ENCODE data around the gene TMEM158. TPM values are rescaled to one million over a fixed set of nuclear protein-coding genes. Genes with fewer than 3 reads are reported as not detected.

TMEM158 gene
- total RNA-seq, 2 donors from 2014 or later = 2.3 to 8.2 TPM

- TF ChIP-seq CTCF (IDR thresholded peaks at IDR 0.05) = no peak
- DNase-seq = peak; percentile 88
- intact Hi-C loops (cut with DNase I) = no loop called here
- H3K4me3 ChIP-seq = no peak overlapping the region
- H3K27ac ChIP-seq = peak overlapping the region; percentile 77
- H3K9ac ChIP-seq (ENCODE audit: low read depth in 2 of 2, low read length in 2 of 2) = peak overlapping the region; percentile 18 to 46
- no peaks in the 10 kb centered on the region for H3K36me3 ChIP-seq
- H3K27me3 ChIP-seq = no peaks in the 10 kb centered on the region
- H3K9me3 ChIP-seq = no peaks in the 10 kb centered on the region
- H3K4me1 ChIP-seq = no peaks in the 10 kb centered on the region
Measured at GRCh38 chr3:45182915-45183871, 42.9 kb downstream of the TMEM158 start.

GRCh38 chr3:45181496-45181895 is 44.6 kb downstream of the TMEM158 start:
- Histone ChIP-seq H3K36me3 (no peaks in the 10 kb centered on the region), H3K4me3 (no peak overlapping the region), H3K9me3 (no peaks in the 10 kb centered on the region), H3K4me1 (no peaks in the 10 kb centered on the region), H3K27me3 (no peaks in the 10 kb centered on the region), H3K9ac (ENCODE audit: low read depth in 2 of 2, low read length in 2 of 2) (no peak overlapping the region), H3K27ac (peak overlapping the region; percentile 25)
- intact Hi-C loops (cut with DNase I) = no loop called here
- no peak for TF ChIP-seq CTCF (IDR thresholded peaks at IDR 0.05)
- no peak for DNase-seq

- TF ChIP-seq CTCF (IDR thresholded peaks at IDR 0.05) = no peak
- Histone ChIP-seq H3K4me3 (no peak overlapping the region), H3K27me3 (no peaks in the 10 kb centered on the region), H3K27ac (peak overlapping the region; percentile 25), H3K4me1 (no peaks in the 10 kb centered on the region), H3K9ac (ENCODE audit: low read depth in 2 of 2, low read length in 2 of 2) (peak overlapping the region in 1 of 2 donors; percentile 17), H3K9me3 (no peaks in the 10 kb centered on the region), H3K36me3 (no peaks in the 10 kb centered on the region)
- intact Hi-C loops (cut with DNase I) = no loop called here
- DNase-seq = no peak
Measured at GRCh38 chr3:45180899-45181298, 45.2 kb downstream of the TMEM158 start.

GRCh38 chr3:45180051-45180450 is 46.0 kb downstream of the TMEM158 start:
- TF ChIP-seq CTCF (IDR thresholded peaks at IDR 0.05) = no peak
- Histone ChIP-seq H3K4me1 (no peaks in the 10 kb centered on the region), H3K27me3 (no peaks in the 10 kb centered on the region)

GRCh38 chr3:45179163-45179562 is 46.9 kb downstream of the TMEM158 start:
- Histone ChIP-seq H3K27ac (no peak overlapping the region), H3K36me3 (no peaks in the 10 kb centered on the region), H3K9me3 (no peaks in the 10 kb centered on the region), H3K4me1 (no peaks in the 10 kb centered on the region), H3K27me3 (no peaks in the 10 kb centered on the region), H3K4me3 (no peak overlapping the region), H3K9ac (ENCODE audit: low read depth in 2 of 2, low read length in 2 of 2) (no peak overlapping the region)
- no peak for TF ChIP-seq CTCF (IDR thresholded peaks at IDR 0.05)
- intact Hi-C loops (cut with DNase I) = no loop called here
- no peak for DNase-seq

More at GRCh38 chr3:45180051-45180450, 46.0 kb downstream of the TMEM158 start:
- H3K9me3 ChIP-seq = no peaks in the 10 kb centered on the region
- intact Hi-C loops (cut with DNase I) = no loop called here
- H3K4me3 ChIP-seq = no peak overlapping the region
- H3K27ac ChIP-seq = no peak overlapping the region
- H3K36me3 ChIP-seq = no peaks in the 10 kb centered on the region
- H3K9ac ChIP-seq (ENCODE audit: low read depth in 2 of 2, low read length in 2 of 2) = no peak overlapping the region
- DNase-seq = no peak

Measured in colonic mucosa (tissue), 4 donors.